ENCODE data around the gene TRAIP.

TRAIP gene

DNA sequence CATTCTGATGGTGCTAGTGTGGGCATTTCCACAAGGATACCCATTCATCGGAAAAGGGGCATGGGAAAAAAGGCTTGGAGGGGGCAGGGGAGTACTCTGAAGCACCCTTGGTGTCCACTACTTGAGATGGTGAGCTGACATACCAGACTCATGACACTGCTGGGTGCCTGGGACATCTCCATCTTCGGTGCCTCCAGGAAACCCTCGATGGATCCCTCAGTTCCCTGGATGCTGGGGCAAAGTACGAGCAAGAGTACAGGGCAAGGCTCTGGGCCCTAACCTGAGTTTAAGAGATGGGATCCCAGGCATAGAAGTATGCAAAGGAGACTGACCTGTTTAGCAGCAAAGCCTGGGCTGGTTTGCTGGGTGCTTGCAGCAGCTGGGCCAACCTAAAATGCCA lies 64.8 kb downstream of the TRAIP start:
- Histone ChIP-seq H4K20me1 (ENCODE audit: insufficient read depth, low read length, poor library complexity, severe bottlenecking) (no peaks in the 10 kb centered on the region), H3K4me3 (ENCODE audit: low read length, poor library complexity, severe bottlenecking) (no peak overlapping the region), H2AFZ (ENCODE audit: low read length) (no peak overlapping the region), H3K4me1 (ENCODE audit: insufficient read depth, low read length, poor library complexity, severe bottlenecking) (peaks cover 27% of the 10 kb centered on the region), H3K79me2 (ENCODE audit: insufficient read depth, low read length) (peaks cover 7% of the 10 kb centered on the region; the same call in 1 of the 2 replicates), H3K36me3 (ENCODE audit: insufficient read depth, low read length) (no peaks in the 10 kb centered on the region), H3K9ac (ENCODE audit: low read depth, low read length, poor library complexity, severe bottlenecking) (no peak overlapping the region), H3K4me2 (ENCODE audit: low read depth, low read length, poor library complexity, severe bottlenecking) (no peak overlapping the region), H3F3A (ENCODE audit: low read depth) (no peaks in the 10 kb centered on the region), H3K9me3 (ENCODE audit: insufficient read depth, low read depth, low read length) (no peaks in the 10 kb centered on the region), H3K27me3 (ENCODE audit: insufficient read depth, low read length, poor library complexity, severe bottlenecking) (no peaks in the 10 kb centered on the region), H3K9me2 (replicated peaks; ENCODE audit: low read depth, low read length) (no peaks in the 10 kb centered on the region)
- TF ChIP-seq EZH2phosphoT487 (IDR thresholded peaks at IDR 0.05; ENCODE audit: borderline replicate concordance): no peak
- TF ChIP-seq, protein P1, sequence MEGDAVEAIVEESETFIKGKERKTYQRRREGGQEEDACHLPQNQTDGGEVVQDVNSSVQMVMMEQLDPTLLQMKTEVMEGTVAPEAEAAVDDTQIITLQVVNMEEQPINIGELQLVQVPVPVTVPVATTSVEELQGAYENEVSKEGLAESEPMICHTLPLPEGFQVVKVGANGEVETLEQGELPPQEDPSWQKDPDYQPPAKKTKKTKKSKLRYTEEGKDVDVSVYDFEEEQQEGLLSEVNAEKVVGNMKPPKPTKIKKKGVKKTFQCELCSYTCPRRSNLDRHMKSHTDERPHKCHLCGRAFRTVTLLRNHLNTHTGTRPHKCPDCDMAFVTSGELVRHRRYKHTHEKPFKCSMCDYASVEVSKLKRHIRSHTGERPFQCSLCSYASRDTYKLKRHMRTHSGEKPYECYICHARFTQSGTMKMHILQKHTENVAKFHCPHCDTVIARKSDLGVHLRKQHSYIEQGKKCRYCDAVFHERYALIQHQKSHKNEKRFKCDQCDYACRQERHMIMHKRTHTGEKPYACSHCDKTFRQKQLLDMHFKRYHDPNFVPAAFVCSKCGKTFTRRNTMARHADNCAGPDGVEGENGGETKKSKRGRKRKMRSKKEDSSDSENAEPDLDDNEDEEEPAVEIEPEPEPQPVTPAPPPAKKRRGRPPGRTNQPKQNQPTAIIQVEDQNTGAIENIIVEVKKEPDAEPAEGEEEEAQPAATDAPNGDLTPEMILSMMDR (conservative IDR thresholded peaks at IDR 0.05; ENCODE audit: low read length): no peak

DNA sequence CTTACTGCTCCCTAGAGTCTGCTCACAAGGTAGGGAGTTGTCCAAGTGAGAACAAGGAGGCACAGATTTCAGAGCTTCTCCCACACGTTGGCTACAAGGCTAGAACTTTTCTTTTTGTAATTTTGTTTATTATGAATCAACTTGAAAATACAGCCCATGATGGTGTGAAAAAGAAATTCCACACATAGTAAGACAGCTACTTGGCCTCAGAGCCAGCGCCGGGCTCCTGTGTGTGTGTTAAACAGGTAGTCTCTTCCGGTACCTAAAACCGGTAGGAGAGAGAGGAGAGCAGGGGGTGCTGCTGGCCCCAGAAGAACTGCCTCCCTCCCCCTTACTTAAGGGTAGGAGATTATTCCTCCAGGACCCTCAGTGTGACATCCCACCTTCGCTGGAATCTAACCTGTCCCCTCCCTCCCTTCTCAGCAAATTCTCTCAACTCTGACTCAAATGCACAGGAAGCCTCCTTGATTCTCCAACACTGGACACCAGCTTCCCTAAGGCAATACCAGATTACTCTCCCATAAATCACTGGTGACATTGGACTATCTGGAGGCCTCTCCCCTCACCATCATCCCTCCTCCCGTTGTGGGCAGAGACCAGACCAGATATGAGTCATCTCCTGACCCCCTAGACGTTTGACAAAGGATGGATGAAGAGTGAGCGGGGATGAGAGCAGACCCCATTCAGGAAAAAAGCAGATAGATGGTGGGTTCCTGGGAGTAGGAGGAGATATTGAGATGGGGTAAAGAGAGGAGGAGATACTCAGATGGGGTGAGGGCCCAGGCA lies 65.5 kb downstream of the TRAIP start:
- TF ChIP-seq EZH2phosphoT487 (IDR thresholded peaks at IDR 0.05; ENCODE audit: borderline replicate concordance): no peak
- TF ChIP-seq, protein P1 (conservative IDR thresholded peaks at IDR 0.05; ENCODE audit: low read length): no peak
- H3K4me2 ChIP-seq (ENCODE audit: low read depth, low read length, poor library complexity, severe bottlenecking): no peak overlapping the region

DNA sequence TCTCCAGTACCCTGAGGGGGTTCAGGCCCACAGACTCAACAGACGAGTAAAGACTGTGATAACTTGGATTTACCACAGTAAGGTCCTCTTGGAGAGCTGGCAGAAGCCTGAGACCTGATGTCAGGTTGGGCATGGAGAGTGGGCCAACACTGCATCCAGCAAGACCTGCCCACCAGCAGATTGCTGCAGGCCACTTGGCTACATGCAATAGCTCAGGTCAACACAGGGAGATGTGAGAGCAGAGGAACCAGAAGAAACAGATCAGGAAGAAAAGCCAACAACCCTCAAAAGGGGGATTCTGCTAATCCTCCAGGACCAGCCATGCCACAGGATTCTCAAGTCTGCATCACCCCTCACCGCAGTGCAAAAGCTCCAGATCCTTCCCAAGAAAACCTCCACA lies 68.3 kb downstream of the TRAIP start:
- Histone ChIP-seq H4K20me1 (ENCODE audit: insufficient read depth, low read length, poor library complexity, severe bottlenecking) (no peaks in the 10 kb centered on the region), H3K4me3 (ENCODE audit: low read length, poor library complexity, severe bottlenecking) (no peak overlapping the region), H3K9me3 (ENCODE audit: insufficient read depth, low read depth, low read length) (no peaks in the 10 kb centered on the region), H3K4me2 (ENCODE audit: low read depth, low read length, poor library complexity, severe bottlenecking) (no peak overlapping the region), H3F3A (ENCODE audit: low read depth) (no peaks in the 10 kb centered on the region), H3K36me3 (ENCODE audit: insufficient read depth, low read length) (no peaks in the 10 kb centered on the region), H3K4me1 (ENCODE audit: insufficient read depth, low read length, poor library complexity, severe bottlenecking) (peaks cover 41% of the 10 kb centered on the region), H3K79me2 (ENCODE audit: insufficient read depth, low read length) (peaks cover 40% of the 10 kb centered on the region), H3K9me2 (replicated peaks; ENCODE audit: low read depth, low read length) (no peaks in the 10 kb centered on the region), H2AFZ (ENCODE audit: low read length) (no peak overlapping the region), H3K27me3 (ENCODE audit: insufficient read depth, low read length, poor library complexity, severe bottlenecking) (no peaks in the 10 kb centered on the region), H3K9ac (ENCODE audit: low read depth, low read length, poor library complexity, severe bottlenecking) (no peak overlapping the region)
- TF ChIP-seq, protein P1 (conservative IDR thresholded peaks at IDR 0.05; ENCODE audit: low read length): no peak
- TF ChIP-seq EZH2phosphoT487 (IDR thresholded peaks at IDR 0.05; ENCODE audit: borderline replicate concordance): no peak

More for the DNA sequence above, 65.5 kb downstream of the TRAIP start:
- Histone ChIP-seq H3K9me3 (ENCODE audit: insufficient read depth, low read depth, low read length) (no peaks in the 10 kb centered on the region), H3K4me3 (ENCODE audit: low read length, poor library complexity, severe bottlenecking) (no peak overlapping the region), H3K79me2 (ENCODE audit: insufficient read depth, low read length) (peaks cover 12% of the 10 kb centered on the region), H4K20me1 (ENCODE audit: insufficient read depth, low read length, poor library complexity, severe bottlenecking) (no peaks in the 10 kb centered on the region), H3K9me2 (replicated peaks; ENCODE audit: low read depth, low read length) (no peaks in the 10 kb centered on the region), H3K27me3 (ENCODE audit: insufficient read depth, low read length, poor library complexity, severe bottlenecking) (no peaks in the 10 kb centered on the region), H3K9ac (ENCODE audit: low read depth, low read length, poor library complexity, severe bottlenecking) (peak overlapping the region; percentile 13), H3K36me3 (ENCODE audit: insufficient read depth, low read length) (no peaks in the 10 kb centered on the region), H3K4me1 (ENCODE audit: insufficient read depth, low read length, poor library complexity, severe bottlenecking) (peaks cover 27% of the 10 kb centered on the region), H3F3A (ENCODE audit: low read depth) (no peaks in the 10 kb centered on the region), H2AFZ (ENCODE audit: low read length) (0 out of 2 replicates have a peak overlapping the region, but pooled peaks have one; percentile 47)
